A549 (cell line): ENCODE measurements around the gene TIAL1.

ENCODE experiments used
- HES2 ChIP-seq: fragments of >200 bp; sonication (Bioruptor Twin); formaldehyde crosslinking; IDR thresholded peaks from 2 replicates; pipeline ENCODE4 v1.6.1; 2016
- TF ChIP-seq, protein P1 (sequence below): fragments of >200 bp; sonication (Bioruptor Twin); formaldehyde crosslinking; IDR thresholded peaks from 3 replicates; pipeline ENCODE4 v1.5.1; 2016
- TF ChIP-seq, protein P2 (sequence below): fragments of 200-600 bp; sonication (generic); IDR thresholded peaks from 2 replicates; pipeline ENCODE4 v1.6.1; 2016; ENCODE audit warnings: antibody characterized with exemption, mild to moderate bottlenecking, moderate library complexity

GRCh38 chr10:119616882-119617570, 20.3 kb upstream of the TIAL1 start:
- TF ChIP-seq, protein P1, sequence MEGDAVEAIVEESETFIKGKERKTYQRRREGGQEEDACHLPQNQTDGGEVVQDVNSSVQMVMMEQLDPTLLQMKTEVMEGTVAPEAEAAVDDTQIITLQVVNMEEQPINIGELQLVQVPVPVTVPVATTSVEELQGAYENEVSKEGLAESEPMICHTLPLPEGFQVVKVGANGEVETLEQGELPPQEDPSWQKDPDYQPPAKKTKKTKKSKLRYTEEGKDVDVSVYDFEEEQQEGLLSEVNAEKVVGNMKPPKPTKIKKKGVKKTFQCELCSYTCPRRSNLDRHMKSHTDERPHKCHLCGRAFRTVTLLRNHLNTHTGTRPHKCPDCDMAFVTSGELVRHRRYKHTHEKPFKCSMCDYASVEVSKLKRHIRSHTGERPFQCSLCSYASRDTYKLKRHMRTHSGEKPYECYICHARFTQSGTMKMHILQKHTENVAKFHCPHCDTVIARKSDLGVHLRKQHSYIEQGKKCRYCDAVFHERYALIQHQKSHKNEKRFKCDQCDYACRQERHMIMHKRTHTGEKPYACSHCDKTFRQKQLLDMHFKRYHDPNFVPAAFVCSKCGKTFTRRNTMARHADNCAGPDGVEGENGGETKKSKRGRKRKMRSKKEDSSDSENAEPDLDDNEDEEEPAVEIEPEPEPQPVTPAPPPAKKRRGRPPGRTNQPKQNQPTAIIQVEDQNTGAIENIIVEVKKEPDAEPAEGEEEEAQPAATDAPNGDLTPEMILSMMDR: peak; percentile 23; the same call in 2 of the 3 replicates
- TF ChIP-seq HES2: no peak
- TF ChIP-seq, protein P2, sequence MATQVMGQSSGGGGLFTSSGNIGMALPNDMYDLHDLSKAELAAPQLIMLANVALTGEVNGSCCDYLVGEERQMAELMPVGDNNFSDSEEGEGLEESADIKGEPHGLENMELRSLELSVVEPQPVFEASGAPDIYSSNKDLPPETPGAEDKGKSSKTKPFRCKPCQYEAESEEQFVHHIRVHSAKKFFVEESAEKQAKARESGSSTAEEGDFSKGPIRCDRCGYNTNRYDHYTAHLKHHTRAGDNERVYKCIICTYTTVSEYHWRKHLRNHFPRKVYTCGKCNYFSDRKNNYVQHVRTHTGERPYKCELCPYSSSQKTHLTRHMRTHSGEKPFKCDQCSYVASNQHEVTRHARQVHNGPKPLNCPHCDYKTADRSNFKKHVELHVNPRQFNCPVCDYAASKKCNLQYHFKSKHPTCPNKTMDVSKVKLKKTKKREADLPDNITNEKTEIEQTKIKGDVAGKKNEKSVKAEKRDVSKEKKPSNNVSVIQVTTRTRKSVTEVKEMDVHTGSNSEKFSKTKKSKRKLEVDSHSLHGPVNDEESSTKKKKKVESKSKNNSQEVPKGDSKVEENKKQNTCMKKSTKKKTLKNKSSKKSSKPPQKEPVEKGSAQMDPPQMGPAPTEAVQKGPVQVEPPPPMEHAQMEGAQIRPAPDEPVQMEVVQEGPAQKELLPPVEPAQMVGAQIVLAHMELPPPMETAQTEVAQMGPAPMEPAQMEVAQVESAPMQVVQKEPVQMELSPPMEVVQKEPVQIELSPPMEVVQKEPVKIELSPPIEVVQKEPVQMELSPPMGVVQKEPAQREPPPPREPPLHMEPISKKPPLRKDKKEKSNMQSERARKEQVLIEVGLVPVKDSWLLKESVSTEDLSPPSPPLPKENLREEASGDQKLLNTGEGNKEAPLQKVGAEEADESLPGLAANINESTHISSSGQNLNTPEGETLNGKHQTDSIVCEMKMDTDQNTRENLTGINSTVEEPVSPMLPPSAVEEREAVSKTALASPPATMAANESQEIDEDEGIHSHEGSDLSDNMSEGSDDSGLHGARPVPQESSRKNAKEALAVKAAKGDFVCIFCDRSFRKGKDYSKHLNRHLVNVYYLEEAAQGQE: no peak
